GM19324 (cell line): ENCODE data around the gene C9orf57.
"Not testable (repeated sequence)": the region's sequence is repeated elsewhere in the genome, so short reads cannot be mapped to it uniquely, and the experiment has no call there.

Source experiments
- ATAC-seq: cut with Tn5 transposase; IDR thresholded peaks from one replicate; pipeline ENCODE4 v1.9.1; 2021; ENCODE audit warnings: mild to moderate bottlenecking, moderate library complexity; ENCODE audit not compliant: unreplicated experiment, low FRiP score

The C9orf57 gene

GRCh38 chr9:72060513-72060912, at the start of gene C9orf57:
Gene C9orf57, minus strand, starts transcription at chr9:72060613. Its CDS starts 1,282 bp downstream, at chr9:72059331.
- no peak for ATAC-seq

- ATAC-seq, result no peak
Measured at GRCh38 chr9:72102520-72102919, 42.1 kb upstream of the C9orf57 start.

- ATAC-seq, result not testable (repeated sequence)
Measured at GRCh38 chr9:72095520-72095919, 35.1 kb upstream of the C9orf57 start.

- ATAC-seq, result no peak
Measured at GRCh38 chr9:72092820-72093219, 32.4 kb upstream of the C9orf57 start.

GRCh38 chr9:72089451-72090130, 29.2 kb upstream of the C9orf57 start:
- ATAC-seq, result no peak

GRCh38 chr9:72082536-72082935, 22.1 kb upstream of the C9orf57 start:
- no peak for ATAC-seq

- ATAC-seq, result not testable (repeated sequence)
Measured at GRCh38 chr9:72074666-72075065, 14.3 kb upstream of the C9orf57 start.

- no peak for ATAC-seq
Measured at GRCh38 chr9:72065076-72065475, 4.7 kb upstream of the C9orf57 start.

GRCh38 chr9:72052122-72052521, 8.3 kb downstream of the C9orf57 start:
- no peak for ATAC-seq

GRCh38 chr9:72048850-72049249, 11.6 kb downstream of the C9orf57 start:
- ATAC-seq, result no peak

GRCh38 chr9:72046630-72047456, 13.6 kb downstream of the C9orf57 start:
- no peak for ATAC-seq

- ATAC-seq, result no peak
Measured at GRCh38 chr9:72044095-72044494, 16.3 kb downstream of the C9orf57 start.

GRCh38 chr9:72043576-72043975, 16.8 kb downstream of the C9orf57 start:
- no peak for ATAC-seq

GRCh38 chr9:72042928-72043327, 17.5 kb downstream of the C9orf57 start:
- no peak for ATAC-seq

- no peak for ATAC-seq
Measured at GRCh38 chr9:72041775-72042194, 18.6 kb downstream of the C9orf57 start.

GRCh38 chr9:72041369-72041768, 19.0 kb downstream of the C9orf57 start:
- ATAC-seq, result no peak

GRCh38 chr9:72039532-72039931, 20.9 kb downstream of the C9orf57 start:
- ATAC-seq, result no peak

- peak; percentile 55 for ATAC-seq
Measured at GRCh38 chr9:72038890-72039410, 21.5 kb downstream of the C9orf57 start.

- ATAC-seq, result no peak
Measured at GRCh38 chr9:72038408-72038807, 22.0 kb downstream of the C9orf57 start.

GRCh38 chr9:72037571-72037970, 22.8 kb downstream of the C9orf57 start:
- ATAC-seq, result no peak

GRCh38 chr9:72030767-72031166, 29.6 kb downstream of the C9orf57 start:
- no peak for ATAC-seq

GRCh38 chr9:72029986-72030385, 30.4 kb downstream of the C9orf57 start:
- ATAC-seq, result no peak
